GM21526 (cell line): ENCODE data around the gene CCNY.
"Not testable (repeated sequence)": the region's sequence is repeated elsewhere in the genome, so short reads cannot be mapped to it uniquely, and the experiment has no call there.

ENCODE experiments used
- ATAC-seq: cut with Tn5 transposase; IDR thresholded peaks from one replicate; pipeline ENCODE4 v1.9.1; 2021; ENCODE audit warnings: moderate library complexity; ENCODE audit not compliant: unreplicated experiment, low FRiP score

CCNY gene

DNA sequence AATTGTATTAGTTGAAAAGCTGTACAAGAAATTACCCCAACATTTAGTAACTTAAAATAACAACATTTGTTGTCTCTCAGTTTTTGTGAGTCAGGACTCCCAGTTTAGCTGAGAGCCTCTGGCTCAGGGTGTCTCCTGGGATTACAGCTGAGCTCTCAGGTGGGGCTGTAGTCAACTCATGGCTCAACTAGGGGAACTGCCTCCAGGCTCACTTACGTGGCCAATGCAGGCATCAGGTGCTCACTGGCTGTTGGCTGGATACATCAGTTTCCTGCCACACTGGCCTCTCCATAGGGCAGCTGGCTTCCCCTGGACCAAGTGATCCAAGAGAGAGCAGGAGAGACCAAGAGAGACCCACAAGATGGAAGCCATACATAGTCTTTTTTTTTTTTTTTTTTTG, 17.5 kb downstream of the CCNY start:
- no peak for ATAC-seq

DNA sequence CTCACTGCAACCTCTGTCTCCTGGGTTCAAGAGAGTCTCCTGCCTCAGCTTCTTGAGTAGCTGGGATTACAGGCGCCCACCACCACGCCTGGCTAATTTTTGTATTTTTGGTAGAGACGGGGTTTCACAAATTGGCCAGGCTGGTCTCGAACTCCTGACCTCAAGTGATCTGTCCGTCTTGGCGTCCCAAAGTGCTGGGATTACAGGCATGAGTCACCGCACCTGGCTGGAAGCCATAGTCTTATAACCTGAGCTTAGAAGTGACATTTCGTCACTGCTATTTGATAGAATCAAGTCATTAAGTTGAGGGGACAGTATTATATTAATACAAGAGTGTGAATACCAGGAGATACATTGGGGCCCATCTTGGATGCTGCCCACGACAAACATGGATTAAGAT, 17.9 kb downstream of the CCNY start:
- not testable (repeated sequence) for ATAC-seq

DNA sequence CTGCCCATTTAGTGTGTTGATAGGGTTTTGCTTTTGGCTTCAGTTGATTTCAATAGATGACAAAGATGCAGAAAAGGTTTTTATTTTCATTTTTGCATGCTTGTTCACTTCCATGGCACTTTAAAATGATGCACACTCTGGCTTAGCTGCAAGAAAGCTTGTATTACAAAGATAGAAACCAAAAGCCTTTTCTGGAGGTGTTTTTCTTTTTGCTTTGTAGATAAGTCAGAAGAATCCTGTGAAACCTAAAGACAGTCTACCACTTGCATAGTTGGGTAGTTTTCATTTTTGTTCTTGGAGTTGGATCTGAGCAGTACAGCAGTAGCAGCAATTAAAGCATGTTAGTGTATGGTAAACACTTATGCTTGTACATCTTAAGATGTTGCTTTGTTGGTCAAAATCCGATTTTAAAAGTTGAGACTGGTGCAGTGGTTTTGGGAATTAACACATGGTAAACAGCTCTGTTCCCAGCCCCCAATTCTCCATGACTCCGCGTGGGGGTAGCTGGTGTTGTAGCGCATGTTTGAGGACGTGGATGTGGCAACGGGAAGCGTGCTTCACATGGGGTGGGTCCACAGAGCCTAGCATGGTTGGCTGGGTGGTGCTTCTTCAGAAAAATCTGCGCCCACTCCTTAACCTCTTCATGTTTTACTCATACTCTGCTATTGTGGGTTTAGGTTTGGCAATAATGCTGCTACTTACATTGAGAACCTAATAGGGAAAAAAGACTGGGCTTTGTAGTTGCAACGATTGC, 19.8 kb downstream of the CCNY start:
- peak; percentile 49 for ATAC-seq

DNA sequence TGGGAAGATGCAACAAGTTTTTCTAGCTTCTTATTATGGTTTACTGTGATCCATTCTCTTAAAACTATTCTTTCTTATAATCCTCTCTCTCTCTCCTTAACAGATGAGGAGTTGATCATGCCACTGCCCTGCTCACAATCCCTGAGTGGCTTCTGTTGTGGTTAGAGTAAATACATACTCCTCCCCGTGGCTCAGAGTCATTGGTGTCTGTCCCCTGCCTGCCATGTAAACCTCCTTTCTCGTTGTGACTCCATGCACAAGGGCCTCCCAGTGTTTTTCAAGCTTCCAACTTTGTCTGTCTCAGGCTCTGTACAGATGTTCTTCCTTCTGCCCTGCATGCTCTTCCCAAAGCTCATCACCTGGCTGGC, 20.4 kb downstream of the CCNY start:
- ATAC-seq, result peak; percentile 22

DNA sequence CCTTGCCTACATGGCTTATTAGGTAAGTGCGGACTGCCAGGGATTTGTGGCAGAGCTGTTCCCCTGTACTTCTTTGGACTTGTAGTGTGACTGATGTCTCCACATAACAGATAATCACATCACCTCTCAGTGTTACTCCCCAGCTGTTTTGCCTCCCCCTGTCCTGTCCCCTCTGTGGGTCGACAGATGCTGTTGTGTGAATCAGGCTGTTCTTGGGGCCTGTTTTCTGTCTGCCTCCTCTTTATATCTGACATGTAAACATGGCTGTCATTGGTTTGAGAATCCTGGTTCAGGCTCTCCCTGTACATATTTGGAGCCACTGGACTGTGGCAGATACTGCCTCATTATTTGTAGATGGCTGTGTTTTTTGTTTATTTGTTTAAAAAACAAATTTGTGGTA, 22.7 kb downstream of the CCNY start:
- no peak for ATAC-seq

DNA sequence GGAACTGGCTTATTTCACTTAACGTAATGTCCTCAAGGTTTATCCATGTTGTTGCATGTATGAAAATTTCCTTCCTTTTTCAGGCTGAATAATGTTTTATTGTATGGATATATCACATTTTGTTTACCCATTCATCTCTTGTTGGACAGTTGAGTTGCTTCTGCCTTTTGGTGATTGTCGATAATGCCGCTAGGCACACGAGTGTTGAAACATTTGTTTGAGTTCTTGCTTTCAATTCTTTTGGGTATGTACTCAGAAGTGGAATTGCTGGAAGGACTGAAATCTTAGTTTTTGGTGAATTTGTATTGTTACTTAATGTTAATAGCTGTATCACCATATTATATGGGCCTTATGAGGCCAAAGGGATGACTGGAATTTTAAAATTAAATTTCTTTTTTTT, 23.6 kb downstream of the CCNY start:
- ATAC-seq, result no peak

DNA sequence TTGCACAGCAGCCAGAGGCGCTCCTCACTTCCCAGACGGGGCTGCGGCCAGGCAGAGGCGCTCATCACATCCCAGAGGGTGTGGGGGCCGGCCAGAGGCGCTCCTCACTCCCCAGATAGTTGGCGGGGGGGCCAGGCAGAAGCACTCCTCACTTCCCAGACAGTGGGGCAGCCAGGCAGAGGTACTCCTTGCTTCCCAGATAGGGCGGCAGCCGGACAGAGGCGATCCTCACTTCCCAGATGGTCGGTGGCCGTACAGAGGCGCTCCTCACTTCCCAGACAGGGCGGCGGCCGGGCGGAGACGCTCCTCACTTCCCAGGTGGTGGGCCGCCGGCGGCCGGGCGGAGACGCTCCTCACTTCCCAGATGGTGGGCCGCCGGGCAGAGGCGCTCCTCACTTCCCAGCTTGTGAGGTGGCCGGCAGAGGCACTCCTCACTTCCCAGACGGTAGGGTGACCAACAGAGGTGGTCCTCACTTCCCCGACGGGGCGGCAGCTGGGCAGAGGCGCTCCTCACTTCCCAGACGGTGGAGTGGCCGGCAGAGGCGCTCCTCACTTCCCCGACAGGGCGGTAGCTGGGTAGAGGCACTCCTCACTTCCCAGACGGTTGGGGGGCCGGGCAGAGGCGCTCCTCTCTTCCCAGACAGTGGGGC, 26.5 kb downstream of the CCNY start:
- ATAC-seq, result no peak

DNA sequence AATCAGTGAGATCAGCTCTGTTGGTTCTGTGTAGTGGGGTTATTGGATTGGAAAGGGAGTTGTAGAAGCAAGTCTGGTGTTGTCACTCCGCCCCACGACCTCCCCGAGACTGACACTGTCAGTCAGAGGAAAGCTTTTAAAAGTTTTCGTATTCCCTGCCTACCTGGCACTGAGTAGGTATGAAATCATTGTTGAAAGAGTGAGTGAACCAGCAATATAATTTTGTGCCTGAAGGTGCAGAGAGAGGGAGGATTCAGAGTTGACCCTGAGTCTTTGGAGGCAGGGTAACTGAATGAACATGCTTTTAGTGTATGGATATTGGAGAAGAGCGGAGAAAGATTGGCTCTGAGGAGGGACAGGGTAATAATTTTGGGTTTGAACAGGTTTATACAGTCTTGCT, 27.3 kb downstream of the CCNY start:
- ATAC-seq, result no peak

DNA sequence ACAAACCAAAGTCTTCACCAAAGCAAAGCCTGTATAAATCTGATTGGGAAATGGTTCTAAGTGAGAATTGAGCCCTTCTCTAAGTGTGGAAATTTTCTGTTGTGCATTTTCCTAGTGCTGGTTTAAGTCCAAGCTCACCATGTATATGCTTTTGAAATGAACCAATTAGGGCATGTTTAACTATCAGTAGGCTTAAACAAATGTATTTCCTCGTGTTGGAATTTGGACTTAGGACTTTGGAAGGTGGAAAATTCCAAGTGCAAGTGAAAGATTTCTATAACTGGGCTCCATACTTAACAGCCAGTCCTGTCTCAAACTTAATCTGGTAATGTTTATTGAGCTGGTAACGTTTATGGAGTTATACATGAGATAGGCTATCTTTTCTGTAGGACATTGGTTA, 28.5 kb downstream of the CCNY start:
- ATAC-seq, result no peak

DNA sequence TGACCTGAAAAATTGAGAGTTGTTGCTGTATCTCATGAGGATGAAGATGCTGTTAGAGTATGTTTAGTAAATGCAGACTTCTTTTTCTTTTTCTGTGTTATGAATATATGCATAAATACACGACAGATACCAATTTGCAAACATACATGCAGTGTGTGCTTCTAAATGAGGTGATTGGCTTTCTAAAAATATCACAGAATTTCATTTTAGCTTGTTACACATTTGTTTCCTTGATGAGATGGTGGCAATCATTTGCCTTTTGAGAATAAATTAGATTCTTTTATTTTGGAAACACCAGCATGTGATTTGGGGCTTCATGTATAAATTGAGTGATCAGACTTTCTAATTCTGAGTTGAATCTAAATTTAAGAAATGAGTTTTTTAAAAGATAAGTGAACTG, 29.7 kb downstream of the CCNY start:
- no peak for ATAC-seq

DNA sequence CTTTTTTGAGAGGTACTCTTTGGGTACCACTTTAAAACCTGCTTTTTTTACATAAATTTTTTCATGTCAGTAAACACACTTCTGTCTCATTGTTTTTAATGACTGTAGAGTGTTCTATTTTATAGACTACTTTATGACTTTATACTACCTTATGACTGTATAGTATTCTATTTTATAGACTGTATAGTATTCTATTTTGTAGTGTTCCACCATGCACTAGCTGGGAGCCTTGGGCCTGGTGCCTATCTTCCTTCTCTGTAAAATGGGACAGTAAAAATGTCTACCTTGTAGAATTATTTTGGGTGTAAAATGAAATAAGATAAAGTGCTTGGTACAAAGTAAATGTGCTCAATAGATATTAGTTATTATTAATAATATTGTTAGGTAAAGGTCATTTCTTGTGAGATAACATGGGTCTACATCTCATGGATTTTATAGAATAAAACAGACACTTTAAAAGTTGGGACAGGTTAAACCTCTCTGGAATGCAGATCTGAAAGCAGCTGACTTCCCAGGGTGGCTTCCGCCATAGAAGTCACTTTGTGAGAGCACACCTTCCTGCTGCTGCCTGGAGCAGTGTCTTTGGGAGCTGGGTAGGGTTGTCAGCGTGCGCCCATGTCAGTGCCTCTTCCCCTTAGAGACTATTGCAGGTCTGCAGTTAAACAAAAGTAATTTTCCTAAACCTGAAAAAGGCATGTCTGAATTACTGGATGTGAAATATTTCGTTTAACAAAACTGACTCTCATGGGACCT, 31.0 kb downstream of the CCNY start:
- ATAC-seq, result no peak

DNA sequence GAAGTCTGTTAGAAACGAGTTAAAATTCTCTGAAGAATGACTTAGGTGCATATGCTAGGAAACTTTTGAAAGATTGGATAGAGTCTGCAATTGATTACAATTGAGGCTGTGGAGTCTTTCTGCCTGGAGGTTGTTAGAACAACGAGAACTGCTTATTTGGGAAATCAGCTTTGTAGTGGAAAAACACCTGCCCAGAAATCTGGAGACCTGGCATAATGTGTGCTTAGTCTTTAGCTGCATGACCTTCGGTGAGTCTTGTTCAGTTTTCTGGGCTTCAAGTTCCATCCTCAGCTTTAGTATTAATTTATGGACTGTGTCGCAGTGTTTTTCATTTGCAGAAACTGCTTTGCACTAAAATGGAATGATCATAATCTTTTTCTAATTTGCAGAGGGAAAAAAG, 31.7 kb downstream of the CCNY start:
- no peak for ATAC-seq

DNA sequence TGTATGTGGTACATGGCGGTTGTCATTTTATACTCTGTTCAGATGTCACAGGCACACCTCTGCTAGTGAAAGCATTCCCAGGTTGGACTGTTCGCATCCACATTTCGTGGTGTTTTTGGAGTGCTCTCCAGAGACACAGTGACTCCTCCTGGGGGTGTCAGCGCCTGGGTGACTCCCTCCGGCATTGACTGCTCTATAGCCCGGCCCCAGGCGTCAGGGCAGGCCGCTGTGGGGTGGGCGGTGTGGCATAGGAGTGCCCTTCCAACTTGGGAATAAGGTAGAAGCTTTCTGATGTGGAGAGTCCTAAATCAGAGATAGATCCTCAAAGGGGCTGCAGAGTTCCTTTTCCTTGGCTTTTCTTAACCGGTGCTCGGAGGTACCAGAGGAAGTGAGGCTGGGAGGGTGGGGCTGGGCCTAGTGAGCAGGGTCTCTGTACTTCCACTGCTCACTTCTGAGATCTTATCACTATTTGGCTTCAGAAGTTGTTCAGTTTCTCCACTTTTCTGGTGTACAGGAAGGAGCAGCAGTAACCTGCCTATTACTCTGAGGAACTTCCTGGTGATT, 32.3 kb downstream of the CCNY start:
- ATAC-seq, result no peak

DNA sequence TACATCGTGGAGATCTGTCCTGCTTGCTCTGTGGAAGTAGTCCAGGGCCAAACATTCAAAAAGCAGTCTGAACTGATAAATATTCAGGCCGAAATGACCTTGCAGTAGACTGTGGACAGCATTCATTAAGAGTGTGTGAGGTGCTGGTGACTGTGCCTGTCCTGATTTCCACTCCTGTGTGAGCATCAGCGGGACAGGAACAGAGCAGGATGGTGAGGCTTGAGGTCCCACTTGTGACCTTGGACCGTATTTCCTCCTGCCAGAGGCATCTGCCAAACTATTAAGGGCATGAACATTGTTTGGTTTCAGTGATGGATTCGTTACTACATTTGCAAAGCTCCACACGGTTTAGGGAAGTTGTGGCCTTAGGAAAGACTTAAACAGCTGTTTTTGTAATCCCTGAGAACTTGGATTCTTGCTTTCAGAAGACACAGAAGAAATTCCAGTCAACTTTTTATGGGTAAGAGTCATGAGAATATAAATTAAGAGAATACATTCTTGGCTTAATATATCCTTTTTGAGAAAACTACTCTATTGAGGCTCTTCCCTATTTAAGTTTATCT, 32.8 kb downstream of the CCNY start:
- no peak for ATAC-seq

DNA sequence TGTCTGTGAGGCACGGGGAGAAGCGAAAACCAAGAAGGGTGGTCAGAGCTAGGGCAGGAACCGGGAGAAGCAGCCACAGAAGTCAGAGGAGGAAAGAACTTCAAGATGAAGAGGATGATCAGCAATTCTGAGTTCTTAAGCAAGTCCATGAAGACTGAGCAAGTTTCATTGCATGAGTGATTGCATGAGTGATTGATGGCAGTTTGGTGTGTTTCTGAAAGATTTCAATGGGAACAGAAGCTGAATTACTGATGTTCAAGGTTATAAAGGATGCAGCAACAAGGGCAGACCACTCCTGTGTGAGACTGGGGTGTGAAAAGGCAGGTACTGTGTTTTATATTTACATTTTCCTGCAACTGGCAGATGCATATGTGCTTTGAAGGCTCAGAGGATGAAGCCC, 35.4 kb downstream of the CCNY start:
- no peak for ATAC-seq

DNA sequence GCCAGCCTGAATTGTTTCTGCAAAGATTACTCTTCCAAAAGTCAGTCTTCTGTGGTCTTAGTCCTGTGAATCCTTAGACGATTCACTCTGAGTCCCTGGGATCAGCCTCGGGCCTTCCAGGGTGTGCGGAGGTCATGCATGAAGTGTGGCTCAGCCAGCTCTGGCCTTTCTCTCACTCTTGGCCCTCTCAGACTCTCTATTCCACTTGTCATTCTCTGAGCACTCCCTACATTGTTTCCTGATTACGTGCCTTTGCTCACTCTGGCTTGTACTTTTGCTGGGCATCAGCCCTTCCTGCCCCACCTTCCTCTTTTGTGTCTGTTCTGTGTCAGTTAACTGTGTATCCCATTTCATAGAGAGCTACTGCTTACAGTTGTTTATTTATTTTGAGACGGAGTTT, 36.0 kb downstream of the CCNY start:
- no peak for ATAC-seq

DNA sequence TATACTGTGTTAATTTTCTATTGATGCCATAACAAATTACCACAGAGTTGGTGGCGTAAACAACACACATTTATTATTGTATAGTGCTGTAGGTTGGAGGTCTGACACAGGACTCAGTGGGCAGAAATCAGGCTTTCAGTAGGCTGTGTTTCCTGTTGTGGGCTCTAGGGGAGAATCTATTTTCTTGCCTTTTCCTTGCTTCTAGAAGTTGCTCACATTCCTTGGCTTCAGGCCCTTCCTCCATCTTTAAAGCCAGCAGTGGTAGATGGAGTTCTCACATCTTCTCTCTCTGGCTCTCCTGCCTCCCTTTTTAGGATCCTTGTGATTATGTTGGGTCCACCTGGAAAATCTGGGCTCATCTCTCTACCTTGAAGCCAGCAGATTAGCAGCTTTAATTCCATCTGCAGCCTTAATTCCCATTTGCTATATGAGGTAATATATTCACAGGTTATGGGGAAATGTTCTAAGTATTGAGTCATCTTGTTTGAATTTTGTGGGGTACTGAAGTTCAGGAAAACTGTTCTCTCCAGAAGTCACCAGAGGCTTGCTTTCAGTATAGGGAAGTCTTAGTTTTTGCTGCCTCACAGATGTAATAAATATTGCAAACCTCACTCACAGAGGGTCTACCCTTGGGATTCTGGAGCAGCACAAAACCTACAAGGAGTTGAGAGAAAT, 38.9 kb downstream of the CCNY start:
- ATAC-seq, result no peak

DNA sequence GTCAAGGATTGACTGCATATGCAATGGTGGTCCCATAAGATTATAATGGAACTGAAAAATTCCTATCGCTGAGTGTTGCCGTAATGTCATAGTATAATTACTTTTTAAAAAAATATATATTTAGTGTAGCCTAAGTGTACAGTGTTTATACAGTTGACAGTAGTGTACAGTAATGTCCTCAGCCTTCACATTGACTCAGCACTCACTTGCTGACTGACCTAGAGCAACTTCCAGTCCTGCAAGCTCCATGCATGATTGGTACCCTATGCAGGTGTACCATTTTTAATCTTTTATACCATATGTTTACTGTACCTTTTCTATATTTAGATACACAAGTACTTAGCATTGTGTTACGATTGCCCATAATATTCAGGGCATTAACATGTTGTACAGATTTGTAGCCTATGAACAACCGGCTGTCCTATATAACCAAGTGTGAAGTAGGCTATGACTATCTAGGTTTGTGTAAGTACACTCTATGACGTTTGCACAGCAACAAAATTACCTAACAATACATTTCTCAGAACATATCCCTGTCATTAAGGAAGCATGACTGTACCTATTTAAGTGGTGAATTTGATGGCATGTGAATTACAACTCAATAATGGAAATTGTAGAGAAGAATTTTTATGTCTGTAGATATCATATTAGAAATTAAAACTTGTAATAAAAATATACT, 40.9 kb downstream of the CCNY start:
- no peak for ATAC-seq

DNA sequence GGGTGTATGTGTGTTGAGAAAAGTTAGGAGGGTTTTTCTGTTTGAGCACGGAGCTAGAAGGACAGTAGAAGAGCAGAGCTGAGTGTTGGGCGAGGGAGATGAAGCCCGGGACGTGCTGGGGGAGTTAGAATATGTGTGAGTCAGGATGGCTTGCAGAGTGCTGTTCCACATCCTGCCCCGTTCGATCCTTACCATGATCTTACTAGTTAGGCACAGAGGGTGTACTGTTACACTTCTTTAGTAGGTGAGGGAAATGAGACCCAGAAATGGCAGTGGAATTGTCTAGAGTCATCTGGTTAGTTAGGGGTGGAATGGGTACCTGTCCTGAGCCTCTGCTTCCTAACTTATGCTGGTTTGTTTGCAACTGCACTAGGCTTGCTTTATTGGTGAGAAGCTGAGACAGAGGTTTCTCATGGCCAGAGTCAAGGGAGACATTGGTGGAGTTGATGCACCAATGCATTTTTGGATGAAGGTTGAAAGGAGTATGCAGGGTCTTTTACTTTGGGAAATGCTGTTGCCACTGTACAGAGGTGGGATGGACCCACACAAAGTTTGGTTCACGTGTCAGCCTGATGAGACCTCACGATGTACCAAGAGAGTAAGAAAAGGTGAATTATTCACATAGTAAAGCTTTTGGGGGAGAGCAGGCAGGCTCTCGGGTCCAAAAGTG, 42.4 kb downstream of the CCNY start:
- peak; percentile 37 for ATAC-seq
